Peyer's patch (tissue), 4 donors: ENCODE results near the gene SLC24A4.

Experiments used
- POLR2A ChIP-seq, 2 donors: fragments of 450-650 bp; IDR thresholded peaks; one replicate each; pipeline ENCODE4 v1.5.1; 2017; ENCODE audit warnings: antibody characterized with exemption in 2 of 2, mild to moderate bottlenecking in 2 of 2, moderate library complexity in 2 of 2
- TF ChIP-seq, protein P1 (sequence below), 6 experiments: fragments of 450-650 bp in 4 of 6; fragments of 200-600 bp in 2 of 6; sonication (generic) in 1 of 6; IDR thresholded peaks; one replicate each; pipeline ENCODE4 v1.5.1; 2017 to 2019; ENCODE audit warnings: antibody characterized with exemption in 6 of 6, mild to moderate bottlenecking in 3 of 6, moderate library complexity in 1 of 6

DNA sequence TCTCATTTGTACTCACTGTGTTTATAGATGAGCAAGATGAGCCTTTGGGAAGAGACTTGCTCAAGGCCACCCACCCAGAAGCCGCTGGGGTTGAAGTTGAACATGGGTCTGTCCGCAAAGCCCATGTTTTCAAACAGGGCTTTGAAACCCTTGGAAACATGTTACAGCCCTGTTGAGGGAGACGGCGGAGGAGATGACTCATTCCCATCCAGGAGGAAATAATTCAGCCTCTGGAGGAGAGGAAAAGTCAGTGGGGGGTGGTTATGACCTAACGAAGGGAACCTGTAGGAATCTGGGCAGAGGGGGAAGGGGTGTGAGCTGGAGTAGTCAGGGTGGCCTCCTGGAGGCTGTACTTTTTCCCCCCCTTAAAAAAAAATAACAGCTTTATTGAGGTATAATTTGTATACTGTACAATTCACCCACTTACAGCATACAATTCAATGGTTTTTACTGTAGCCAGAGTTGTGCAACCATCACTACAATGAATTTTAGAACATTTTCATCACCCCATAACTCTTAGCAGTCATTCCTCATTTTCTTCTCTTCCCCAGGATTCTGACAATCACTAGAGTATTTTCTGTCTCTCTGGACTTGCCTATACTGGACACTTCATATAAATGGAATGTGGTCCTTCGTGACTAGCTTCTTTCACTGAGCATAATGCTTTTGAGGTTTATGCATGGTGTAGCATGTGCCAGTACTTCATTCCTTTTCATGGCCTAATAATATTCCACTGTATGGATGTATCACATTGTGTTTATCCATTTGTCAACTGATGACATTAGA is 188.7 kb downstream of the SLC24A4 start:
- TF ChIP-seq, protein P1, sequence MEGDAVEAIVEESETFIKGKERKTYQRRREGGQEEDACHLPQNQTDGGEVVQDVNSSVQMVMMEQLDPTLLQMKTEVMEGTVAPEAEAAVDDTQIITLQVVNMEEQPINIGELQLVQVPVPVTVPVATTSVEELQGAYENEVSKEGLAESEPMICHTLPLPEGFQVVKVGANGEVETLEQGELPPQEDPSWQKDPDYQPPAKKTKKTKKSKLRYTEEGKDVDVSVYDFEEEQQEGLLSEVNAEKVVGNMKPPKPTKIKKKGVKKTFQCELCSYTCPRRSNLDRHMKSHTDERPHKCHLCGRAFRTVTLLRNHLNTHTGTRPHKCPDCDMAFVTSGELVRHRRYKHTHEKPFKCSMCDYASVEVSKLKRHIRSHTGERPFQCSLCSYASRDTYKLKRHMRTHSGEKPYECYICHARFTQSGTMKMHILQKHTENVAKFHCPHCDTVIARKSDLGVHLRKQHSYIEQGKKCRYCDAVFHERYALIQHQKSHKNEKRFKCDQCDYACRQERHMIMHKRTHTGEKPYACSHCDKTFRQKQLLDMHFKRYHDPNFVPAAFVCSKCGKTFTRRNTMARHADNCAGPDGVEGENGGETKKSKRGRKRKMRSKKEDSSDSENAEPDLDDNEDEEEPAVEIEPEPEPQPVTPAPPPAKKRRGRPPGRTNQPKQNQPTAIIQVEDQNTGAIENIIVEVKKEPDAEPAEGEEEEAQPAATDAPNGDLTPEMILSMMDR (IDR thresholded peaks at IDR 0.05), result no peak
- no peak for TF ChIP-seq POLR2A (IDR thresholded peaks at IDR 0.05)
